NT2/D1 (cell line): ENCODE measurements around the gene ZFP36L1.
"Not testable (repeated sequence)": the region's sequence is repeated elsewhere in the genome, so short reads cannot be mapped to it uniquely, and the experiment has no call there.

ENCODE experiments used
- SUZ12 ChIP-seq: IDR thresholded peaks from 2 replicates; pipeline ENCODE4 v1.6.1; 2011; ENCODE audit not compliant: insufficient read length, insufficient read depth; ENCODE audit errors: extremely low read depth
- YY1 ChIP-seq: IDR thresholded peaks from 2 replicates; pipeline ENCODE4 v1.6.1; 2011; ENCODE audit not compliant: insufficient read length, insufficient read depth
- ZNF274 ChIP-seq: IDR thresholded peaks from 2 replicates; pipeline ENCODE4 v1.6.1; 2011; ENCODE audit warnings: mild to moderate bottlenecking, low read depth, low read length

DNA sequence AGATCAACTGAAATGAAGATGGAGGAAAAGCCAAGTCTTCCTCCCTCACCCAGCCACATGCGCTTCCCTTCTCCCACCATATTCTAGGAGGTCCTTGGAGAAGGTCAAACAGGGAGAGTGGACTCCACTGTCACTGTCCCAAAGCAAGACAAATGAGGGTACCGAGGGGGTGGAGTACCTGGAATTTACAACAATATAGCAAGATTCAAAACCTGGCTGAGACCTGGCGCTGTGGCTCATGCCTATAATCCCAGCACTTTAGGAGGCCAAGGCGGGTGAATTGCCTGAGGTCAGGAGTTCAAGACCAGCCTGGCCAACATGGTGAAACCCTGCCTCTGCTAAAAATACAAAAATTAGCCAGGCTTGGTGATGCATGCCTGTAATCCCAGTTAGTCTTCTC lies 29.0 kb downstream of the ZFP36L1 start:
- TF ChIP-seq ZNF274, SUZ12, YY1: not testable (repeated sequence)
